Measurements from ENCODE around the gene GNAQ. TPM values are rescaled to one million over a fixed set of nuclear protein-coding genes. Genes with fewer than 3 reads are reported as not detected.
A peak's percentile ranks its signal among the peaks of the same experiment; 100 is the strongest.

GNAQ gene
- total and polyA plus RNA-seq, 2 of the 13 experiments (the other 11 are each of a cell fraction or from before 2014, with no cell fraction given) = 16.5 to 17.7 TPM

- TF ChIP-seq HOMEZ (CRISPR knock-in tag; IDR thresholded peaks at IDR 0.05; ENCODE audit: low read depth) (no peak), RBFOX2 (IDR thresholded peaks at IDR 0.05; ENCODE audit: low read depth, low read length) (0 out of 2 replicates have a peak, but pooled peaks have one; percentile 34), ZBTB40 (IDR thresholded peaks at IDR 0.05) (no peak), ZBTB40 (CRISPR knock-in tag; IDR thresholded peaks at IDR 0.05) (no peak), SETDB1 (CRISPR knock-in tag; IDR thresholded peaks at IDR 0.05; ENCODE audit: borderline replicate concordance) (no peak), SOX6 (IDR thresholded peaks at IDR 0.05) (no peak), SOX6 (CRISPR knock-in tag; IDR thresholded peaks at IDR 0.05) (peak; percentile 4; the same call in 1 of the 2 replicates), GTF2F1 (IDR thresholded peaks at IDR 0.05; ENCODE audit: low read length) (no peak), FOXK2 (IDR thresholded peaks at IDR 0.05) (no peak), NR2C2 (CRISPR knock-in tag; IDR thresholded peaks at IDR 0.05; ENCODE audit: borderline replicate concordance) (no peak), ZNF737 (CRISPR knock-in tag; IDR thresholded peaks at IDR 0.05; ENCODE audit: borderline replicate concordance) (no peak), HNRNPLL (IDR thresholded peaks at IDR 0.05; ENCODE audit: low read depth, low read length, poor library complexity, severe bottlenecking) (peak; percentile 33), AGO1 (IDR thresholded peaks at IDR 0.05; ENCODE audit: low read depth, low read length, poor library complexity, severe bottlenecking) (peak; percentile 56), ZNF7 (CRISPR knock-in tag; IDR thresholded peaks at IDR 0.05) (no peak), SSRP1 (CRISPR knock-in tag; IDR thresholded peaks at IDR 0.05) (no peak), DBP (CRISPR knock-in tag; IDR thresholded peaks at IDR 0.05; ENCODE audit: not compliant biosample characterization) (no peak)
These were observed 813 bp downstream of the GNAQ start (continued) for GRCh38 chr9:78030553-78031443.

Data from HepG2 (cell line).